Measurements from ENCODE around the gene FTCDNL1. TPM values are rescaled to one million over a fixed set of nuclear protein-coding genes. Genes with fewer than 3 reads are reported as not detected.
A peak's percentile ranks its signal among the peaks of the same experiment; 100 is the strongest.

Gene FTCDNL1
- total and polyA plus RNA-seq, 9 of the 15 experiments (the other 6 are each of a cell fraction or from before 2014, with no cell fraction given): 0.13 to 0.58 (median 0.32) TPM

DNA sequence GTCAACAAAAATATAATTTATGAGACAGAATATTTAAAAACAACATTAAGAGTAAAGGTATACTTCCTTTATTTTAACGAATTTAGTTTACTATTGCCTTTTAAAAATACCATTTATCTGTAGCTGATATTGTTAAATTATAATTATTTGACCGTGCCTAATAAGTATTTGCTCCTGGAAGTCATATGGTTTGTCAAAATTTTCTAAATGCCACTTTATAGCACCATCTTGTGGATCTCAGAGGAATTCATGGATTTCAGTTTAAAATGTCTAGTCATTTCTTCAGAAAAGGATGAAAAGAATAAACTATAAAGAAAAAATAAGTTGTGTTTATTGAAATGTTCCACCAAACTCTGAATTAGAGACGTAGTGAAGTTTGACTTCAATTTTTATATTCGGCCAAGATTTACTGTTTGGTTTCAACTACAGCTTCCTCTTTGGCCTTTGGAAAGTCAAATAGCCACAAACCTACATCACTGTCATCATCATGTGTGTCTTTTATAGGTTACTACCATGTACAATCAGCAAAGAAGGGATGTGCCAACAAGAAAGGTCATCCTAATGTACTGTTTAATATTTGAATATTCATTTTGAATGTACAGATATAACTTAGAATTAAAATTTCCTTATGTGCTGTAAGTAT, 10.3 kb upstream of the FTCDNL1 start:
- Histone ChIP-seq H3K27me3 (ENCODE audit: control insufficient read depth in 2 of 2, insufficient read depth in 2 of 2, low read length in 2 of 2) (no peaks in the 10 kb centered on the region; a peak in 1 of 5 replicates), H3K36me3 (ENCODE audit: control insufficient read depth, insufficient read depth, low read length) (no peaks in the 10 kb centered on the region), H3K79me2 (ENCODE audit: control insufficient read depth, insufficient read depth, low read length) (no peaks in the 10 kb centered on the region), H3K9ac (ENCODE audit: insufficient read depth in 1 of 2, low read depth in 2 of 2, low read length in 2 of 2) (no peak overlapping the region), H4K20me1 (replicated peaks; ENCODE audit: control insufficient read depth, insufficient read depth, low read length) (no peaks in the 10 kb centered on the region), H3K4me1 (replicated peaks in 1 of 2; ENCODE audit: control insufficient read depth in 2 of 2, insufficient read depth in 2 of 2, low read length in 2 of 2) (no peaks in the 10 kb centered on the region; a peak in 1 of 5 replicates), H3K4me2 (ENCODE audit: insufficient read depth, low read length) (no peak overlapping the region), H3K9me3 (replicated peaks; ENCODE audit: control insufficient read depth, insufficient read depth, low read depth, low read length) (no peaks in the 10 kb centered on the region), H3K4me3 (no peak overlapping the region), H3K27ac (ENCODE audit: extremely low read depth, low read depth, low read length) (no peak overlapping the region), H2AFZ (ENCODE audit: low read depth, low read length) (no peak overlapping the region), H3K9me1 (ENCODE audit: control insufficient read depth, insufficient read depth, low read length) (no peaks in the 10 kb centered on the region)
- ATAC-seq (no peak), FAIRE-seq (peak; percentile 63), DNase-seq (ENCODE audit: extremely low read depth in 1 of 4, low spot score in 3 of 4) (peak in 2 of 4 experiments; percentile 5 to 11)
- in situ Hi-C loops (cut with MboI): no loop called here
- WGBS (ENCODE audit: insufficient coverage, low coverage, missing lambda C conversion rate): 0% methylated on average over 4 of the region's 4 CpGs
- ChIA-PET CTCF (ENCODE audit: low intra/inter-chr PET ratio) (interaction anchor here (1.2 to 1.3 kb wide), 2 partner anchors 156 to 157 kb away, joined by 3 read pairs; no protein-coding TSS in a partner anchor), POLR2A (no interaction called here)
- TF ChIP-seq CHD1 (IDR thresholded peaks at IDR 0.05; ENCODE audit: low read length) (no peak), FOS (IDR thresholded peaks at IDR 0.05; ENCODE audit: extremely low read depth, insufficient read length) (no peak), MAFF (IDR thresholded peaks at IDR 0.05; ENCODE audit: low read length) (peak; percentile 11; the same call in 1 of the 2 replicates), RAD21 (CRISPR knock-in tag; conservative IDR thresholded peaks at IDR 0.05 in 1 of 2, IDR thresholded peaks at IDR 0.05 in 1 of 2) (peak; percentile 58 to 60), MYNN (IDR thresholded peaks at IDR 0.05) (no peak), MYNN (CRISPR knock-in tag; IDR thresholded peaks at IDR 0.05) (no peak), ZFP30 (CRISPR knock-in tag; IDR thresholded peaks at IDR 0.05; ENCODE audit: borderline replicate concordance) (no peak), SMARCE1 (IDR thresholded peaks at IDR 0.05) (no peak), ZNF707 (CRISPR knock-in tag; conservative IDR thresholded peaks at IDR 0.05) (no peak), ZNF444 (CRISPR knock-in tag; IDR thresholded peaks at IDR 0.05) (no peak), RFX5 (IDR thresholded peaks at IDR 0.05; ENCODE audit: low read depth, low read length) (no peak), MAFG (tag; conservative IDR thresholded peaks at IDR 0.05) (peak; percentile 46; the same call in 1 of the 2 replicates), PTBP1 (IDR thresholded peaks at IDR 0.05; ENCODE audit: low read depth, low read length) (no peak), MCM7 (IDR thresholded peaks at IDR 0.05) (no peak), POLR2AphosphoS5 (IDR thresholded peaks at IDR 0.05; ENCODE audit: control insufficient read depth, insufficient read depth, low read depth, low read length) (no peak), ZNF316 (IDR thresholded peaks at IDR 0.05) (peak; percentile 17; the same call in 1 of the 2 replicates), NFE2 (IDR thresholded peaks at IDR 0.05; ENCODE audit: low read depth) (peak; percentile 67), MAFK (IDR thresholded peaks at IDR 0.05; ENCODE audit: low read length) (peak; percentile 8; the same call in 1 of the 2 replicates)
- TF ChIP-seq, protein P1, sequence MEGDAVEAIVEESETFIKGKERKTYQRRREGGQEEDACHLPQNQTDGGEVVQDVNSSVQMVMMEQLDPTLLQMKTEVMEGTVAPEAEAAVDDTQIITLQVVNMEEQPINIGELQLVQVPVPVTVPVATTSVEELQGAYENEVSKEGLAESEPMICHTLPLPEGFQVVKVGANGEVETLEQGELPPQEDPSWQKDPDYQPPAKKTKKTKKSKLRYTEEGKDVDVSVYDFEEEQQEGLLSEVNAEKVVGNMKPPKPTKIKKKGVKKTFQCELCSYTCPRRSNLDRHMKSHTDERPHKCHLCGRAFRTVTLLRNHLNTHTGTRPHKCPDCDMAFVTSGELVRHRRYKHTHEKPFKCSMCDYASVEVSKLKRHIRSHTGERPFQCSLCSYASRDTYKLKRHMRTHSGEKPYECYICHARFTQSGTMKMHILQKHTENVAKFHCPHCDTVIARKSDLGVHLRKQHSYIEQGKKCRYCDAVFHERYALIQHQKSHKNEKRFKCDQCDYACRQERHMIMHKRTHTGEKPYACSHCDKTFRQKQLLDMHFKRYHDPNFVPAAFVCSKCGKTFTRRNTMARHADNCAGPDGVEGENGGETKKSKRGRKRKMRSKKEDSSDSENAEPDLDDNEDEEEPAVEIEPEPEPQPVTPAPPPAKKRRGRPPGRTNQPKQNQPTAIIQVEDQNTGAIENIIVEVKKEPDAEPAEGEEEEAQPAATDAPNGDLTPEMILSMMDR (IDR thresholded peaks at IDR 0.05 in 2 of 3, conservative IDR thresholded peaks at IDR 0.05 in 1 of 3; ENCODE audit: insufficient read depth in 2 of 3, low read depth in 1 of 3, low read length in 3 of 3): peak in 1 of 3 experiments; percentile 52; a peak in 2 of 6 replicates
- TF ChIP-seq, protein P2, sequence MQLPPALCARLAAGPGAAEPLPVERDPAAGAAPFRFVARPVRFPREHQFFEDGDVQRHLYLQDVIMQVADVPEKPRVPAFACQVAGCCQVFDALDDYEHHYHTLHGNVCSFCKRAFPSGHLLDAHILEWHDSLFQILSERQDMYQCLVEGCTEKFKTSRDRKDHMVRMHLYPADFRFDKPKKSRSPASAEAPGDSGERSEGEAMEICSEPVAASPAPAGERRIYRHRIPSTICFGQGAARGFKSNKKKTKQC (CRISPR knock-in tag; IDR thresholded peaks at IDR 0.05): no peak
- no TSS peak for BruUV-seq (replicated peaks)
- intact Hi-C loops (cut with micrococcal nuclease): loop anchor here (1.0 kb wide), 1 partner anchor 157 kb away; no protein-coding TSS in a partner anchor

Data from K562 (cell line).